Gastrocnemius medialis (tissue), 4 donors: ENCODE results near the gene IL1RAP. TPM values are rescaled to one million over a fixed set of nuclear protein-coding genes. Genes with fewer than 3 reads are reported as not detected.

Experiments used
- ATAC-seq, 2 donors: fragments of 150-250 bp; one replicate each; pipeline ENCODE4 v1.9.1; 2016
- DNase-seq, 2 donors: peaks; one replicate each; pipeline ENCODE4 v3.0.0-alpha.2; 2019
- H3K27ac ChIP-seq, 4 donors: fragments of 200-600 bp; sonication (generic); 1 replicate in 1 of 4; 2 replicates in 3 of 4; pipeline ENCODE4 v1.5.1; 2016 to 2018; ENCODE audit warnings: mild to moderate bottlenecking in 2 of 4, moderate library complexity in 1 of 4
- H3K27me3 ChIP-seq, 3 donors: fragments of 200-600 bp; sonication (generic) in 2 of 3; 1 replicate in 1 of 3; 2 replicates in 2 of 3; pipeline versions ENCODE4 v1.5.1 to v1.6.0; 2016 to 2019; ENCODE audit warnings: mild to moderate bottlenecking in 1 of 3, moderate library complexity in 1 of 3
- H3K36me3 ChIP-seq, 2 donors: fragments of 200-600 bp; sonication (generic) in 1 of 2; one replicate each; pipeline ENCODE4 v1.5.1; 2017 to 2018
- H3K4me1 ChIP-seq, 2 donors: fragments of 200-600 bp; sonication (generic) in 1 of 2; one replicate each; pipeline ENCODE4 v1.5.1; 2016 to 2017; ENCODE audit warnings: mild to moderate bottlenecking in 2 of 2
- H3K4me3 ChIP-seq, 4 donors: fragments of 200-600 bp; sonication (generic) in 3 of 4; 1 replicate in 1 of 4; 2 replicates in 3 of 4; pipeline ENCODE4 v1.5.1; 2016 to 2019; ENCODE audit warnings: mild to moderate bottlenecking in 2 of 4
- H3K9me3 ChIP-seq, 3 donors: fragments of 200-600 bp; sonication (generic) in 2 of 3; 1 replicate in 1 of 3; 2 replicates in 2 of 3; pipeline ENCODE4 v1.5.1; 2016 to 2019
- POLR2A ChIP-seq, 2 donors: fragments of 450-650 bp; IDR thresholded peaks; one replicate each; pipeline ENCODE4 v1.6.1; 2017; ENCODE audit warnings: antibody characterized with exemption in 2 of 2, mild to moderate bottlenecking in 2 of 2, moderate library complexity in 2 of 2
- in situ Hi-C, 4 donors: fragments of 200-750 bp; cut with MboI; loops; one replicate each; pipeline versions ENCODE4 v1.15.0 to v1.8.0; 2017; ENCODE audit warnings: low sequenced_read_pairs in 4 of 4
- intact Hi-C: fragments of 100-400 bp; cut with DNase I; formaldehyde crosslinking; loops from one replicate; pipeline ENCODE4 v1.15.1; 2023; ENCODE audit warnings: low total_unique reads
- total RNA-seq, 4 donors: library from RNA; depleted of rRNA; stranded (reverse); fragments of >200 nt; gene quantifications; one replicate each; pipeline versions ENCODE4 v1.1.0 to v1.2.3, GENCODE V29; 2016
- TF ChIP-seq, protein P1 (sequence below), 5 experiments: fragments of 450-650 bp in 3 of 5; fragments of 200-600 bp in 2 of 5; sonication (generic) in 2 of 5; IDR thresholded peaks in 4 of 5; conservative IDR thresholded peaks in 1 of 5; 1 replicate in 4 of 5; 2 replicates in 1 of 5; pipeline ENCODE4 v1.5.1; 2016 to 2019; ENCODE audit warnings: antibody characterized with exemption in 5 of 5, mild to moderate bottlenecking in 3 of 5, moderate library complexity in 3 of 5

The IL1RAP gene
- total RNA-seq, 4 donors from 2014 or later = 1.1 to 3.3 (median 2.6) TPM

DNA sequence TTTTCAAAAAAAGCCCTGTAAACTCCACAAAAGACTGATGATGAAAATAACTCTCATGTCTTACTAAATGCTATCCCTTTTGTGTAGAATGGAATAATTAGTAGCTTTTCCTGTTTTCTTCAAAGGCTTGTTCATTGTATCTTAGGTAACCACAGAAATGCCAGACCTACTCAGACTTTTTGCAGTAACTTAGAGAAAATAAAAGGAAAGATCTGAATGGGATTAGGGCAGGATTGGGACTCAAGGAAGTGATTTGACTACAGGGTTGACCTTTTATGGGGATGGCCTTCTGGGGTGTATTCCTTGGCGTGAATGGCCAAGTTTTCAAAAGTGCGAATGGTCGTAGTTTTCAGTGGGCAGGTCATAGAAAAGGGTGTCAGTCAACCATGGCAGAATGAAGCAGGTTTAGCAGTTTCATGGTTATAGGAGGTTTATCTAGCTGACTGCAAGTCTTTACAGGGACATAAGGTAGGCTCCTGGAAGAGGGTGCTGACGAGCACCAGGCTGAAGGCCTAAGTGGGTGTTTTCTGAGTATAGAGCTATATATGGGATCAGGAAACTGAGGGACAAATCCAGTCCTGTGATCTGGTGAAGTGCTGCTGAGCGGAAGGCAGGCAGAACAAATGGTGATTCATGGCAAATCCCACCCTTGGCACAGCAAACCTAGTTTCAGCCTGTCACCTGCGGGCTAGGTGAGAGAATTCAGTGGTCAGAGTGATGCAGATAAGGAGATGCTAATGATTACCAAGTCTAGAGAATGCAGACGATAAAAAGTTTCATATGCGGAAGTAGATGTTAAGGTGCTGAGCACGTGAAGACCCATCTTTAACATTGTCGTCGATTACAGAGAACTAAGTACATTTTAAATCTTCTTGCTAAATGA is 46.4 kb downstream of the IL1RAP start:
- Histone ChIP-seq H3K4me3 (no peak overlapping the region), H3K4me1 (peaks cover 0 to 4% of the 10 kb centered on the region in 2 donors), H3K9me3 (no peaks in the 10 kb centered on the region), H3K27ac (no peak overlapping the region), H3K27me3 (no peaks in the 10 kb centered on the region), H3K36me3 (no peaks in the 10 kb centered on the region)
- ATAC-seq = no peak
- intact Hi-C loops = no loop called here
- no peak for DNase-seq
- in situ Hi-C loops = no loop called here
- TF ChIP-seq, protein P1, sequence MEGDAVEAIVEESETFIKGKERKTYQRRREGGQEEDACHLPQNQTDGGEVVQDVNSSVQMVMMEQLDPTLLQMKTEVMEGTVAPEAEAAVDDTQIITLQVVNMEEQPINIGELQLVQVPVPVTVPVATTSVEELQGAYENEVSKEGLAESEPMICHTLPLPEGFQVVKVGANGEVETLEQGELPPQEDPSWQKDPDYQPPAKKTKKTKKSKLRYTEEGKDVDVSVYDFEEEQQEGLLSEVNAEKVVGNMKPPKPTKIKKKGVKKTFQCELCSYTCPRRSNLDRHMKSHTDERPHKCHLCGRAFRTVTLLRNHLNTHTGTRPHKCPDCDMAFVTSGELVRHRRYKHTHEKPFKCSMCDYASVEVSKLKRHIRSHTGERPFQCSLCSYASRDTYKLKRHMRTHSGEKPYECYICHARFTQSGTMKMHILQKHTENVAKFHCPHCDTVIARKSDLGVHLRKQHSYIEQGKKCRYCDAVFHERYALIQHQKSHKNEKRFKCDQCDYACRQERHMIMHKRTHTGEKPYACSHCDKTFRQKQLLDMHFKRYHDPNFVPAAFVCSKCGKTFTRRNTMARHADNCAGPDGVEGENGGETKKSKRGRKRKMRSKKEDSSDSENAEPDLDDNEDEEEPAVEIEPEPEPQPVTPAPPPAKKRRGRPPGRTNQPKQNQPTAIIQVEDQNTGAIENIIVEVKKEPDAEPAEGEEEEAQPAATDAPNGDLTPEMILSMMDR (IDR thresholded peaks at IDR 0.05 in 4 of 5, conservative IDR thresholded peaks at IDR 0.05 in 1 of 5) = no peak
- TF ChIP-seq POLR2A (IDR thresholded peaks at IDR 0.05) = no peak

DNA sequence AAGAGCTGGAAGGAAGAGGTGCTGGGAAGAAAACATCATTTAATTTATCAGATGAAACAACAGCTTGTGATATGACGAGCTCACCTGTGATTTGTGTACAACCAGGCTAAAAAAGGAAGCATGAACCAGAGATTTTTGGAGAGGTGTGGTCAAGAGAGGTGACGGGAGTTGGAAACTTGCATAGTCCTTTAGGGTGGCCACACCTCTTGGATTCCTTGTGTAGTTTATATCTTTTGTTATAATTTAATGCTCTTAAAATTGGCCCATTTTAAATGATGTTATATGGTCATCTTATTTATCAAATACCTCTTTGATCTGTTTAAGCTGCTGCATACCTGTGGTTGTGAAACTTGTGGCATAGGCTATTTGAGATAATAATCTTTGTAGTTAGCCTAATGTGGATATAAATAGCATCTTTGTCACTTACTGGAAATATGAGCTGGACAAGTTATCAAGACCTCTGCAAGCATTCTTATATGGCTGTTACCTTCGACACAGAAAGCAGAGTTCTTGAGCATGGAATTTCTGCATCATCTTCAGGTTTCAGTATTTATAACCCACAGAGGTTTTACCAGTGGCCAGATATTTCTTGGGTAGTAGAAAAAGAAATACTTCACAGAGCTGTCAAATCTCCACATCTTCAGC is 49.1 kb downstream of the IL1RAP start:
- intact Hi-C loops = loop anchor here (1.0 kb wide), 1 partner anchor 30 kb away; no protein-coding TSS in a partner anchor
- Histone ChIP-seq H3K9me3 (no peaks in the 10 kb centered on the region), H3K4me1 (peaks cover 4 to 7% of the 10 kb centered on the region in 2 donors), H3K4me3 (no peak overlapping the region), H3K27me3 (no peaks in the 10 kb centered on the region), H3K36me3 (no peaks in the 10 kb centered on the region), H3K27ac (peak overlapping the region in 1 of 4 donors; percentile 1)
- in situ Hi-C loops = no loop called here
- no peak for DNase-seq
- no peak for TF ChIP-seq POLR2A (IDR thresholded peaks at IDR 0.05)
- TF ChIP-seq, protein P1 (IDR thresholded peaks at IDR 0.05 in 4 of 5, conservative IDR thresholded peaks at IDR 0.05 in 1 of 5) = no peak
- ATAC-seq = no peak

DNA sequence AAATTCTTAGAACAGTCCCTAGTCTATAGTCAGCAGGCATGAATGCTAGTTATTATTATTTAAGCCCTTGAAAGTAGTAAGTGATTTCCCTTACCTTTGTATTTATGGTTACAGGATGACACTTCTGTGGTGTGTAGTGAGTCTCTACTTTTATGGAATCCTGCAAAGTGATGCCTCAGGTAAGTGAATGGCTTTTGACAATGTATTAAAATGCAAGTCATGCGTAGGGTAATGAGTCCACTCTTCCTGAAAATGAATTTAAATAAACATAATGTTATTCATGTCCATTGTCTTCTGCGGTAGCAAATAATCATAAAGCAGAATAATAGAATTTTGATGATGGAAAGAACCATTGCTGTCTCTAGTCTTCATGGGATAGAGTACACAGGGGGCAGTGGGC is 50.3 kb downstream of the IL1RAP start:
- Histone ChIP-seq H3K4me1 (peaks cover 4 to 7% of the 10 kb centered on the region in 2 donors), H3K27me3 (no peaks in the 10 kb centered on the region), H3K36me3 (no peaks in the 10 kb centered on the region), H3K4me3 (no peak overlapping the region), H3K27ac (no peak overlapping the region), H3K9me3 (no peaks in the 10 kb centered on the region)
- intact Hi-C loops = no loop called here
- TF ChIP-seq, protein P1 (IDR thresholded peaks at IDR 0.05 in 4 of 5, conservative IDR thresholded peaks at IDR 0.05 in 1 of 5) = no peak
- no peak for TF ChIP-seq POLR2A (IDR thresholded peaks at IDR 0.05)
- in situ Hi-C loops = no loop called here
- DNase-seq (no peak), ATAC-seq (no peak)

DNA sequence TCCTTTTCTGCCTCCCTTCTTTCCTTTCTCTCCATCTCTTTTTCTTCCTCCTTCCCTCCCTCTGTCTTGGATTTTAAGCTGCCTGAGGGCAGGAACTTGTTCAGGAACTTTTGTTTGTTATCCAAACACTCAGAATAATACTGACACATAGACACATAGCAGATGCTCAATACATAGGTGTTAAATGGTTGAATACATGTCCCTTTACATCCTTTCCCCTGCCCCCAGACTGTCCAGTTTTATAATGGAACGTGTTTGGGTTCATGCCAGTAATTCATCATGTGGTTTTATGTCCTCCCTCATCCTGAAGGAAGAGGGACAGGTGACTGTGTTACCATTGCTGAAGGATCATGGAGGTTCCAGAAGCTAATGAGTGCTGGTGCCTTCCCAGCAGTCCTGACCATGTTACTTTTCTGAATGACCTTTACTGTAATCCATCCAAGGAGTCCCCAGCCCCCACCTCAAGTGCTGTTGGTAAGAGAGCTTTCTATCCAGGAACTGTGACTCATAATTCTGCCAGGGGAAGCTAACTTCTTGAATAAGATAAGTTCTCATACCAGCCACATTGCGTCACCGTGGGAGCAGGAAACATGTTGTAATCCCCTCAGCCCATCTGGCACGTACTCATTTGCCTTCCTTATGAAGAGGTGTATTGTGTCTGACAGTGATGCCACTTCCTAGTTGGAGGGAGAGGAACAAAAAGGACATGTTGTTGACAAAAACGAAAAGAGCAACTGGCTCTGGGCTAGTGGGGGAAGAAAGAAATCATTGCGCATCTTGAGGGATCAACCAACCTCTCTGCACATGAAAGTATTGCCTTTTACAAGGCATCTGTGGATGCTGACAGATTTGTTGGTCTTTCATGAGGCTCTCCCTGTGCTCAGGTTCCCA is 52.4 kb downstream of the IL1RAP start:
- Histone ChIP-seq H3K27me3 (no peaks in the 10 kb centered on the region), H3K4me1 (peaks cover 4 to 7% of the 10 kb centered on the region in 2 donors), H3K4me3 (no peak overlapping the region), H3K36me3 (no peaks in the 10 kb centered on the region), H3K27ac (peak overlapping the region in 2 of 4 donors; percentile 29 to 62), H3K9me3 (no peaks in the 10 kb centered on the region)
- no peak for TF ChIP-seq POLR2A (IDR thresholded peaks at IDR 0.05)
- TF ChIP-seq, protein P1 (IDR thresholded peaks at IDR 0.05 in 4 of 5, conservative IDR thresholded peaks at IDR 0.05 in 1 of 5) = no peak
- DNase-seq (peak; percentile 54 to 85), ATAC-seq (peak; percentile 92 to 94)
- in situ Hi-C loops (no loop called here), intact Hi-C loops (loop anchor here (5.0 kb wide), 1 partner anchor 54 kb away; the partner anchor contains the start of gene IL1RAP)
